AML-193 (cell line): ENCODE measurements around the gene AGBL1.
"Not testable (repeated sequence)": the region's sequence is repeated elsewhere in the genome, so short reads cannot be mapped to it uniquely, and the experiment has no call there.

Experiments used
- DNase-seq, 2 experiments: peaks; one replicate each; lab custom pipeline; 2025; lab: John Stamatoyannopoulos, UW

AGBL1 gene

GRCh38 chr15:86522721-86523120 is 443.1 kb downstream of the AGBL1 start:
- DNase-seq: no peak

- DNase-seq: no peak
These were observed 447.4 kb downstream of the AGBL1 start for GRCh38 chr15:86526938-86527690.

GRCh38 chr15:86528094-86528493 is 448.4 kb downstream of the AGBL1 start:
- not testable (repeated sequence) for DNase-seq

GRCh38 chr15:86538141-86538540 is 458.5 kb downstream of the AGBL1 start:
- DNase-seq: no peak

GRCh38 chr15:86540840-86541467 is 461.3 kb downstream of the AGBL1 start:
- DNase-seq: no peak

GRCh38 chr15:86541540-86541939 is 461.9 kb downstream of the AGBL1 start:
- DNase-seq: no peak

GRCh38 chr15:86550075-86550474 is 470.4 kb downstream of the AGBL1 start:
- DNase-seq: no peak

GRCh38 chr15:86553108-86553507 is 473.4 kb downstream of the AGBL1 start:
- no peak for DNase-seq

GRCh38 chr15:86555098-86555497 is 475.4 kb downstream of the AGBL1 start:
- no peak for DNase-seq

GRCh38 chr15:86555939-86556338 is 476.3 kb downstream of the AGBL1 start:
- no peak for DNase-seq

GRCh38 chr15:86556396-86557017 is 476.8 kb downstream of the AGBL1 start:
- no peak for DNase-seq

GRCh38 chr15:86557018-86557550 is 477.4 kb downstream of the AGBL1 start:
- no peak for DNase-seq

- DNase-seq: no peak
These were observed 478.6 kb downstream of the AGBL1 start for GRCh38 chr15:86558252-86558651.

- DNase-seq: no peak
These were observed 479.0 kb downstream of the AGBL1 start for GRCh38 chr15:86558686-86559085.

- no peak for DNase-seq
These were observed 488.7 kb downstream of the AGBL1 start for GRCh38 chr15:86568378-86568777.

GRCh38 chr15:86570738-86571137 is 491.1 kb downstream of the AGBL1 start:
- no peak for DNase-seq

GRCh38 chr15:86571873-86572272 is 492.2 kb downstream of the AGBL1 start:
- DNase-seq: no peak

GRCh38 chr15:86572368-86572841 is 492.7 kb downstream of the AGBL1 start:
- no peak for DNase-seq

- DNase-seq: no peak
These were observed 493.8 kb downstream of the AGBL1 start for GRCh38 chr15:86573476-86573875.

- no peak for DNase-seq
These were observed 508.7 kb downstream of the AGBL1 start for GRCh38 chr15:86588413-86588812.

- DNase-seq: no peak
These were observed 510.8 kb downstream of the AGBL1 start for GRCh38 chr15:86590461-86590860.

- no peak for DNase-seq
These were observed 511.5 kb downstream of the AGBL1 start for GRCh38 chr15:86591158-86591557.
